ENCODE results near the gene GALNT10.

Gene GALNT10

GRCh38 chr5:154269414-154269813 lies 78.9 kb downstream of the GALNT10 start:
- no peak for DNase-seq

GRCh38 chr5:154271466-154271865 lies 80.9 kb downstream of the GALNT10 start:
- DNase-seq = no peak

GRCh38 chr5:154271936-154272514 lies 81.5 kb downstream of the GALNT10 start:
- DNase-seq = no peak

- DNase-seq = no peak
These were observed 82.6 kb downstream of the GALNT10 start for GRCh38 chr5:154273028-154273617.

GRCh38 chr5:154273963-154274827 lies 83.7 kb downstream of the GALNT10 start:
- DNase-seq = no peak

GRCh38 chr5:154274828-154275185 lies 84.3 kb downstream of the GALNT10 start:
- DNase-seq = no peak

GRCh38 chr5:154275566-154275965 lies 85.0 kb downstream of the GALNT10 start:
- no peak for DNase-seq

- DNase-seq = no peak
These were observed 85.9 kb downstream of the GALNT10 start for GRCh38 chr5:154276261-154276972.

- no peak for DNase-seq
These were observed 86.4 kb downstream of the GALNT10 start for GRCh38 chr5:154276973-154277331.

GRCh38 chr5:154277499-154277898 lies 87.0 kb downstream of the GALNT10 start:
- DNase-seq = no peak

GRCh38 chr5:154278186-154278585 lies 87.7 kb downstream of the GALNT10 start:
- no peak for DNase-seq

- DNase-seq = no peak
These were observed 88.4 kb downstream of the GALNT10 start for GRCh38 chr5:154278908-154279307.

GRCh38 chr5:154284433-154284832 lies 93.9 kb downstream of the GALNT10 start:
- no peak for DNase-seq

GRCh38 chr5:154285661-154286408 lies 95.3 kb downstream of the GALNT10 start:
- DNase-seq = no peak

GRCh38 chr5:154286557-154286956 lies 96.0 kb downstream of the GALNT10 start:
- DNase-seq = no peak

GRCh38 chr5:154287136-154287535 lies 96.6 kb downstream of the GALNT10 start:
- DNase-seq = no peak

- no peak for DNase-seq
These were observed 97.6 kb downstream of the GALNT10 start for GRCh38 chr5:154288145-154288544.

- DNase-seq = no peak
These were observed 101.4 kb downstream of the GALNT10 start for GRCh38 chr5:154291917-154292316.

GRCh38 chr5:154293219-154293618 lies 102.7 kb downstream of the GALNT10 start:
- no peak for DNase-seq

- no peak for DNase-seq
These were observed 105.0 kb downstream of the GALNT10 start for GRCh38 chr5:154295551-154295950.

GRCh38 chr5:154296525-154297159 lies 106.1 kb downstream of the GALNT10 start:
- DNase-seq = no peak

GRCh38 chr5:154298065-154298464 lies 107.5 kb downstream of the GALNT10 start:
- DNase-seq = no peak

Measured in activated naive CD4-positive, alpha-beta T cell treated with anti-CD3 and anti-CD28 coated beads, Interleukin-2, amount 50 U/mL, for 16 hours (primary cell).